ENCODE measurements around the gene RBM19.
"Not testable (repeated sequence)": the region's sequence is repeated elsewhere in the genome, so short reads cannot be mapped to it uniquely, and the experiment has no call there.

Gene RBM19

GRCh38 chr12:113906411-113907200 is 59.5 kb downstream of the RBM19 start:
- H2AFZ ChIP-seq (ENCODE audit: low read length), result no peak overlapping the region
- H3K9me2 ChIP-seq (ENCODE audit: low read depth, low read length), result no peaks in the 10 kb centered on the region
- H3K36me3 ChIP-seq (ENCODE audit: insufficient read depth, low read length), result peaks cover 15% of the 10 kb centered on the region

GRCh38 chr12:113905829-113906228 is 60.3 kb downstream of the RBM19 start:
- peaks cover 15% of the 10 kb centered on the region for H3K36me3 ChIP-seq (ENCODE audit: insufficient read depth, low read length)
- H3K9ac ChIP-seq (ENCODE audit: low read length), result no peak overlapping the region
- H3K4me1 ChIP-seq (ENCODE audit: insufficient read depth, low read length, severe bottlenecking), result no peaks in the 10 kb centered on the region

More at GRCh38 chr12:113906411-113907200, 59.5 kb downstream of the RBM19 start:
- Histone ChIP-seq H3K4me3 (ENCODE audit: low read depth, low read length, poor library complexity, severe bottlenecking) (no peak overlapping the region), H3K79me2 (ENCODE audit: insufficient read depth, low read length) (no peaks in the 10 kb centered on the region), H3K4me1 (ENCODE audit: insufficient read depth, low read length, severe bottlenecking) (no peaks in the 10 kb centered on the region), H3K9ac (ENCODE audit: low read length) (no peak overlapping the region), H3F3A (ENCODE audit: insufficient read depth, low read length) (no peaks in the 10 kb centered on the region), H3K9me3 (ENCODE audit: low read length) (no peaks in the 10 kb centered on the region), H3K4me2 (ENCODE audit: low read length) (no peak overlapping the region), H4K20me1 (ENCODE audit: insufficient read depth, low read length) (no peaks in the 10 kb centered on the region), H3K27ac (ENCODE audit: low read depth, low read length, poor library complexity, severe bottlenecking) (no peak overlapping the region), H3K27me3 (ENCODE audit: insufficient read depth, low read length) (no peaks in the 10 kb centered on the region)
- no peak for TF ChIP-seq CTCF (IDR thresholded peaks at IDR 0.05; ENCODE audit: low read length)
- TF ChIP-seq EZH2 (IDR thresholded peaks at IDR 0.05; ENCODE audit: borderline replicate concordance, low read length), result no peak

DNA sequence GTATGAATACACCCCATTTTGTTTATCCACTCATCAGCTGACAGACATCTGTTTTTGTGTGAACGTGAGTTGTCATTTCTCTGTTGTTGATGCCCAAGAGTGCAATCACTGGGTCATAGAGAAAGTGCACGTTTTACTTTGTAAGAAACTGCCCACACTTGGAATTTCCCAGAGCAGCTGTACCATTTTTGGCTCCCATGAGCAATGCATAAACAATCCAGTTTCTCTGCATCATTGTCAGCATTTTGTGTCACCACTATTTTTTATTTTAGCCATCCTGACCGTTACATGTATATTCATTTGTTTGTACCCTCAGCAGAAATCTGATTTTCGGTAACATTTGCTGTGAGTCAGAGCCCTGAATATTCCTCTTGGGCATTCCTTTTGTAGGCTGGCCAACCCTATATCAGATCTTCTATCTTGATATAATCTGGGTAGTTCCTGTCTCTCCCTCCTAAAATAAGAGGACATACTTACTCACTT is 62.7 kb downstream of the RBM19 start:
- Histone ChIP-seq H2AFZ (ENCODE audit: low read length) (no peak overlapping the region), H3K4me1 (ENCODE audit: insufficient read depth, low read length, severe bottlenecking) (no peaks in the 10 kb centered on the region), H3K9me2 (ENCODE audit: low read depth, low read length) (no peaks in the 10 kb centered on the region), H3K27me3 (ENCODE audit: insufficient read depth, low read length) (no peaks in the 10 kb centered on the region), H3F3A (ENCODE audit: insufficient read depth, low read length) (no peaks in the 10 kb centered on the region), H3K36me3 (ENCODE audit: insufficient read depth, low read length) (peaks cover 8% of the 10 kb centered on the region), H3K79me2 (ENCODE audit: insufficient read depth, low read length) (no peaks in the 10 kb centered on the region), H4K20me1 (ENCODE audit: insufficient read depth, low read length) (no peaks in the 10 kb centered on the region), H3K4me2 (ENCODE audit: low read length) (no peak overlapping the region), H3K4me3 (ENCODE audit: low read depth, low read length, poor library complexity, severe bottlenecking) (no peak overlapping the region), H3K9me3 (ENCODE audit: low read length) (no peaks in the 10 kb centered on the region), H3K9ac (ENCODE audit: low read length) (no peak overlapping the region), H3K27ac (ENCODE audit: low read depth, low read length, poor library complexity, severe bottlenecking) (no peak overlapping the region)
- TF ChIP-seq EZH2 (IDR thresholded peaks at IDR 0.05; ENCODE audit: borderline replicate concordance, low read length) (no peak), CTCF (IDR thresholded peaks at IDR 0.05; ENCODE audit: low read length) (no peak)

More at GRCh38 chr12:113905829-113906228, 60.3 kb downstream of the RBM19 start:
- no peaks in the 10 kb centered on the region for H3K9me2 ChIP-seq (ENCODE audit: low read depth, low read length)
- no peak overlapping the region for H3K4me2 ChIP-seq (ENCODE audit: low read length)
- TF ChIP-seq CTCF (IDR thresholded peaks at IDR 0.05; ENCODE audit: low read length), result no peak
- no peak for TF ChIP-seq EZH2 (IDR thresholded peaks at IDR 0.05; ENCODE audit: borderline replicate concordance, low read length)
- H3K4me3 ChIP-seq (ENCODE audit: low read depth, low read length, poor library complexity, severe bottlenecking), result no peak overlapping the region
- H3K79me2 ChIP-seq (ENCODE audit: insufficient read depth, low read length), result no peaks in the 10 kb centered on the region
- H4K20me1 ChIP-seq (ENCODE audit: insufficient read depth, low read length), result no peaks in the 10 kb centered on the region
- no peak overlapping the region for H2AFZ ChIP-seq (ENCODE audit: low read length)
- no peaks in the 10 kb centered on the region for H3F3A ChIP-seq (ENCODE audit: insufficient read depth, low read length)
- no peak overlapping the region for H3K27ac ChIP-seq (ENCODE audit: low read depth, low read length, poor library complexity, severe bottlenecking)
- no peaks in the 10 kb centered on the region for H3K27me3 ChIP-seq (ENCODE audit: insufficient read depth, low read length)
- H3K9me3 ChIP-seq (ENCODE audit: low read length), result no peaks in the 10 kb centered on the region

GRCh38 chr12:113901319-113901718 is 64.8 kb downstream of the RBM19 start:
- H3K9me3 ChIP-seq (ENCODE audit: low read length); H2AFZ ChIP-seq (ENCODE audit: low read length); H3K27me3 ChIP-seq (ENCODE audit: insufficient read depth, low read length); H3K4me2 ChIP-seq (ENCODE audit: low read length); H3K36me3 ChIP-seq (ENCODE audit: insufficient read depth, low read length); H3K79me2 ChIP-seq (ENCODE audit: insufficient read depth, low read length); H3F3A ChIP-seq (ENCODE audit: insufficient read depth, low read length); H3K9ac ChIP-seq (ENCODE audit: low read length); H3K4me1 ChIP-seq (ENCODE audit: insufficient read depth, low read length, severe bottlenecking); H3K9me2 ChIP-seq (ENCODE audit: low read depth, low read length); H4K20me1 ChIP-seq (ENCODE audit: insufficient read depth, low read length); H3K27ac ChIP-seq (ENCODE audit: low read depth, low read length, poor library complexity, severe bottlenecking); H3K4me3 ChIP-seq (ENCODE audit: low read depth, low read length, poor library complexity, severe bottlenecking): not testable (repeated sequence)
